ENCODE measurements around the gene FGG.

The FGG gene

DNA sequence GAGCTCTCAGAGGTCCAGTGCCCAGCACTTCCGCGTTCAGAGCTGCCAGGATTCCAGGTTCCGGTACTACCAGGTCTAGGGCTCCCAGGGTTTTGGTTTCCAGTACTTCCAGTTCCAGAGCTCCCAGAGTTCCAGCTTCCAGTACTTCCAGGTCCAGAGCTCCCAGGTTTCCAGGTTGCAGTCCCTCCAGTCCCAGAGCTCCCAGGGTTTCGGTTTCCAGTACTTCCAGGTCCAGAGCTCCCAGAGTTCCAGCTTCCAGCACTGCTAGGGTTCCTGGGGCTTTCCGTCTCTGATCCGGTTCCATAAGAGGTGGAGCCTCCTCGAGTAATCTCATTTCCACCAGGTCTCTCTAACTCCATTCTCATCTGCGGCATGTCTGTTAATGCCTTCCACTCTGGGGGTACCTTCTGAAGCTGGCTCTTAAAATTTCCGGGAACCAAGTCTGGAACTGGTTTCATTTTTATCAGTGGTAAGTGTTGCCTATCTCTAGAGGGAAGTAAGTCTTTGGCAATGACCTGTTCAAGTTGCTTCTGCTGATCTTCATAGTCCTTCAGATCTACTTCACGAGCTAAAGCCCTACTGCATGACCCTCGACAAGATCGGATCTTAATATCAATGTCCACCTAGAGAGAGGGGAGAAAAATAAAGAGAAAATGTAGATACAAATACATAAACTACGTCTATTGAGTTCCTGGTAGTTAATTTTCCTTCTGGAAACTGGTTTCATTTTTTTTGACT lies 26.0 kb downstream of the FGG start:
- no peak for DNase-seq

GRCh38 chr4:154585369-154586018 lies 27.0 kb downstream of the FGG start:
- no peak for DNase-seq

DNA sequence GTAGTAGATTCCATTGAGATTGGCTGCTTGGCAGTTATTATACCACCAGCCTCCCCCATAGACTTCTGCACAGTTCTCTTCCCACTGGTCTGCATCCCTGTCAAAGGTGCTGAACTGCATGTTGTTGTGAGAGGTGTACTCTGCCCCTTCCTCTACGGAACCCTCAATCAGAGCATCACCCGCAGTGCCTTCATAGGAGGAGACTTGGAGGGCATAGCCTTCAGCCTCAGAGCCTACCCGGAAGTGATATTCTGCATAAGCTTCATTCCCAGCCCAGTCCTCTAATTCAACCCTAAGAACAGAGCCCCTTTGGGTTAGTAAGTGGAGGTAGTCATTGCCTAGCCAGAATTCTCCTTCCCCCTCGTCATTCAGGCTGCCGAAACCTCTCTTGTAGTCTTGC lies 28.2 kb downstream of the FGG start:
- no peak for DNase-seq

DNA sequence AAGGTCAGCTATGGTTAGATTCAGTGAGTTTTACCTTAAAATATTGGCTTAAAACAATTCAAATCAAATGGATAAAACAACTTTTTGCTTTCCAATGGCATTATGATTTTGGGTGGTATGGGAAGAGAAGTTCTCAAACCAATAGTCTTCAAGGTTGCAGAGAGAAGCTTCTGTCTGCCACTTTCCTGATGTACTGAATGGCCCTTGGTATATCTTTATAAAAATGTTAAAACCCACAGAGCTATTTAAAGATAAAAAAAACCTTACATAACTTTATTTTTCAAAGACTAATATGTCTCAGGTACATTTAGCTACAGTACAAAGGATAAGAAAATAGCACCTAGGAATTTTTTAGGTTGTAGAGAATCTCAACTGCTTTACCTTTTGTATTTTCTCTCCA lies 28.8 kb downstream of the FGG start:
- DNase-seq: no peak

DNA sequence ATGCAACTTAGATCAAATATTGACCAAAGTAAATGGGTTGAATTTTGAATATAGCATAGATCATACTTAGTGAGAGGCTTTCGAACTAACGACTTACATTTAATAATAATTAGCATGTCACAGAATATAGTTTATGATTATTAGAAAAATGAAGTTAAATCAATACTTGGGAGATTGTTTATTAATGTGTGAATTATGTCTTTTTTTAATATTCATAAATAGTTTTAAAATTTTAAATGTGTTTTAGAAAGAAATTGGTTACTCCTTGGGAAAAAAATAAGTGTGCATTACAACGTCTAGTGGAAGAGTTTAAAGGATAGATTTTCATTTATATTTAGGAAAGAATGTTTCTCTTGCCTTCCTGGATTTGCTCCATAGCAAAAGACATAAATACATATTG lies 29.2 kb downstream of the FGG start:
- DNase-seq: no peak

DNA sequence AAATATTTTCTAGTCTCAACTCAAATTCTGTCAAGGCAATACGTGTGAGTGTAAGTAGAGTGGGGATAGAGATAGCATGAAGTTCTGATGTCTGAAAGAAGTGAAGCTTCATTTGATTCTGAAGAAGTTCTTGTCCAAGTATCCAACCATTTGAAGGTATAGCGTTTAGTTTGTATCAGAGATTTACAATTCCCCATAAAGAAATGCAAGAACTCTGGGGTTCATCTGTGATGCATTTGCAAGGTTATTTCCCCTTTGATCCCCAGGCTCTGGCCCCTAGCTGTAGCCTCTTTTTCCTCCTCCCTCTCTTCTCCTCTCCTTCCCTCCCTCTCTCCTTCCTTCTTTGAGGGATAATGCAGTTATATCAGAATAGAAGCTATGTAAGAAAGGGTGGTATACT lies 29.7 kb downstream of the FGG start:
- DNase-seq: no peak

DNA sequence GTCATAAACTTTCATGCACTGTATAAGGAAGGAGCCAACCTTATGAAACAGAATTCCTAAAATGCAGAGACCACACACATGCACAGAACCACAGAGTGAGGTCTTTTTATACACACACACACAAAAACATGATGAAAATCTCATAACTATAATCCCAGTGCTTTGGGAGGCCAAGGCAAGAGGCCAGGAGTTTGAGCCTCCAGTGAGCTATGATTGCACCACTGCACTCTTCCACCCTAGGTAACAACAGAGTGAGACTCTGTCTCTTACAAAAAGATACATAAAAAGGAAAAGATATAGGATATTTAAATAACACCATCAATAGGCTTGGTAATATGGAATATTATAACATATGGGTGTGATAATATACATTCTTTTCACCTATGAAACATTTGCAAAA lies 32.5 kb downstream of the FGG start:
- DNase-seq: no peak

DNA sequence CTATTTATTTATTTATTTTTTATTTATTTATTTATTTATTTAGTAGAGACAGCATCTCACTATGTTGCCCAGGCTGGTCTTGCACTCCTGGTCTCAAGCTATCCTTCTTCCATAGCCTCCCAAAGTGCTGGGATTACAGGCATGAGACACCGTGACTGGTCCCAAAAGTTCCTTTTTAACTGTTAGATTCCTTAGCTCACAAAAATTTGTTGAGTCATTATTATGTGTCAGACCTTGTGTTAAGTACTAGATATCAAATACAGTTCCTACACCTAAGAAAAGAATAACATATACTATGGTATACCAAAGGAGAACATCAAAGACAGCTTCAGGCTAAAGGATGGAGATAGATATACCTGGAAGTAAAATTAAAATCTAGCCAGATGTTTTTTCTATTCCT lies 33.5 kb downstream of the FGG start:
- no peak for DNase-seq

- DNase-seq: no peak
These were observed 35.1 kb downstream of the FGG start for GRCh38 chr4:154577324-154577723.

GRCh38 chr4:154574311-154574710 lies 38.1 kb downstream of the FGG start:
- no peak for DNase-seq

DNA sequence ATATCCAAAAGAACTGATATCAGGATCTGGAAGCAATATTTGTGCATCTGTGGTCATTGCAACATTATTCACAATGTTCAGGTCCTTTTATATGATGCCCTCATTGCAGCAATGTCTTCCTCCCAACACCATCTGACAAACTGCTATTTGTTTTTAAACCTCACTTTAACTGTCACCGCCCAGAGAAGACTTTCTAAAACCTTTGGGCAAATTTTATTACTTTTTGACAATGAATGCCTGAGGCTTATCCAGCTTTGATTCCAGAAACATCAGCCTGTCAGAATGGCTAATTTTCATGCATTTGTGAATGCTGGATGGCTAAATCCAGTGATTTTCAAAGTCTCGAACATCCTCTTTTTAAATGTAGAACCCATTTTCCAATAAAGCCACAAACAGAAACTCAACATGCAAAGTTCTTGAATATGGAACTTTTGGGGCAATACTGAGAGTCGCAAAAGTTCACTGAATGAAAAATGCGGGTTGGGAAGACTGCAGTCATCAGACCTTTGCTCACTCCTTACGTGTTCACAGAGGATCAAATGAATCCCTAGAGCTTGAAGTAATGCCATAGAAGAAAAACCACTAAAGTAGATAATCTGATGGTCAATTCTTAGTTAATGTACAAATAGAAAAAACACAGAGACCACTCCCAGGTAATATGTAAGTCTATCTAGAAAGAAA lies 39.1 kb downstream of the FGG start:
- DNase-seq: no peak

- DNase-seq: no peak
These were observed 42.9 kb downstream of the FGG start for GRCh38 chr4:154569584-154569983.

- DNase-seq: no peak
These were observed 43.4 kb downstream of the FGG start for GRCh38 chr4:154569028-154569427.

- no peak for DNase-seq
These were observed 45.7 kb downstream of the FGG start for GRCh38 chr4:154566639-154567204.

GRCh38 chr4:154565704-154566103 lies 46.8 kb downstream of the FGG start:
- no peak for DNase-seq

DNA sequence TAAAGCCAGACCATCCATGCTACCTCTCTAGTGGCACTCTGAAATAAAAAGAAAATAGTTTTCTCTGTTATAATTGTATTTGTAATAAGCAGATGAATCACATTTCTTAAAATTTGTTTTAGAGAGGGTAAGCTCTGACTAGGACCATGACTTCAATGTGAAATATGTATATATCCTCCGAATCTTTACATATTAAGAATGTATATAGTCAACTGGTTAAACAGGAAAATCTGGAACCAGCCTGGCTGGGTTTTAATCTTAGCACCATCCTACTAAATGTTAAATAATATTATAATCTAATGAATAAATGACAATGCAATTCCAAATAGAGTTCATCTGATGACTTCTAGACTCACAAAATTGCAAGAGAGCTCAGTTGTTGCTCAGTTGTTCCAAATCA lies 48.1 kb downstream of the FGG start:
- no peak for DNase-seq

DNA sequence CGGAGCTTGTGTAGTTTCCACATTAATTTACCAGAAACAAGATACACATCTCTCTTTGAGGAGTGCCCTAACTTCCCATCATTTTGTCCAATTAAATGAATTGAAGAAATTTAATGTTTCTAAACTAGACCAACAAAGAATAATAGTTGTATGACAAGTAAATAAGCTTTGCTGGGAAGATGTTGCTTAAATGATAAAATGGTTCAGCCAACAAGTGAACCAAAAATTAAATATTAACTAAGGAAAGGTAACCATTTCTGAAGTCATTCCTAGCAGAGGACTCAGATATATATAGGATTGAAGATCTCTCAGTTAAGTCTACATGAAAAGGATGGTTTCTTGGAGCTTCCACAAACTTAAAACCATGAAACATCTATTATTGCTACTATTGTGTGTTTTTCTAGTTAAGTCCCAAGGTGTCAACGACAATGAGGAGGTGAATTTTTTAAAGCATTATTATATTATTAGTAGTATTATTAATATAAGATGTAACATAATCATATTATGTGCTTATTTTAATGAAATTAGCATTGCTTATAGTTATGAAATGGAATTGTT lies 49.7 kb downstream of the FGG start, which contains the start of gene FGB:
Gene FGB, plus strand, starts transcription at position 315 of the 558 bp plus-strand sequence. Its CDS starts 8 bp downstream, at position 323.
- no peak for DNase-seq

- no peak for DNase-seq
These were observed 51.6 kb downstream of the FGG start for GRCh38 chr4:154560824-154561231.

DNA sequence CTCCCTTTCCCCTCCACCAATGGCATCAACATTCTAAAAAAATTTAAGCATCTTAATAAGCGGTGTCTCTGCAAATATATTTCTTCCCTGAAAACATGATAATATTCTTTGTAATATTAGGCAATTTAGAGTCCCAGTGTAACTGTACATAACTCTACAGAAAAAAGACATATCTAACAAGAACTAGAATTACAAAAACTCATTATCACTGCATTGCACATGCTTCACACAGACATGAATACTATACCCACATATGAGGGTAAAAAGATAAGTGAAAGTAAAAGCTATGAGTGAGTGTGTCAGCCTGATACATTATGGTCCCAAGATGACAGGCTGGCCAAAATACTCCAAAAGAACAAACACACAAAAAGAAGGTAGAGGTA lies 52.0 kb downstream of the FGG start:
- no peak for DNase-seq

DNA sequence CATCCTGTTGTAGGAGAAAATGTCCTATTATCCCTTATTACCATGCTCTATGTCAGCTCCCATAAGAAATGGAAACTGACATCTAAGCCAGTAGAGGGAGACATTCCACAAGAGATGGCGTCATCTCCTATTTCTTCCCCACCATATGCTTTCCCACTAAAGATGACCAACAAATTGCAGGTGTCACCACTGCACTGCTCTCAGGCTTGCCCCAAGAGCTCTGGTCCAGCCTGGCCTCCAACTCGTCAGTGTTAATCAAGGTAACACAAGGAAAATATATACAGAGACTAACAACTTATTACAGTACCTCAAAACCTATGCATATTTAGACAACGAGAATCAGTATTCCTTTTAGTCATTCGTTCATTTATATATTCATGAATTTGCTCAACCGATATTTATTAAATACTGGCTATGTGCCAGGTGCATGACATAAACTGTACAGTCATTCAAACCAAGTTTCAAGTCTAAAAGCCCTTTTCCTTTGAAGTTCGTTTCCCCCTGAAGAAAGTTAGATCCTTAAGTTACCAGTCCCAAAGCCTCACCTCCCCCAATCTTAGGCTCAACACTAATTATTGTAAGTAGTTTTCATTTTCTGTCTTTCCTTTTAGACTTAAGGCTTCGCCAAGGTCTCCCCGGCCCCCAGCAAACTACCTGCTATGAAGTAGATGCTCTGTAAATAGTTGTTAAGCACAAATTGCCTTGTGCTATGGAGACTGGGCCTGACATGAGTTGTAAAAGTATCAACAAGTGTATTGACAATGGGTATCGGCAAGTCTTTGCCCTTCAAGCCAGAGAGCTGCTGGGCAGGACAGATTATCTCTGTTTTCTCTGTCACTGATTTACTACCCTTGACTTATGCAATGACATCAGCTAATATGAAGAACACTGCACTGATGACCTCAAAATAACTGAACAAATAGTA lies 52.7 kb downstream of the FGG start:
- peak in 3 of 56 donors; percentile 1 to 5 (median 2) for DNase-seq

DNA sequence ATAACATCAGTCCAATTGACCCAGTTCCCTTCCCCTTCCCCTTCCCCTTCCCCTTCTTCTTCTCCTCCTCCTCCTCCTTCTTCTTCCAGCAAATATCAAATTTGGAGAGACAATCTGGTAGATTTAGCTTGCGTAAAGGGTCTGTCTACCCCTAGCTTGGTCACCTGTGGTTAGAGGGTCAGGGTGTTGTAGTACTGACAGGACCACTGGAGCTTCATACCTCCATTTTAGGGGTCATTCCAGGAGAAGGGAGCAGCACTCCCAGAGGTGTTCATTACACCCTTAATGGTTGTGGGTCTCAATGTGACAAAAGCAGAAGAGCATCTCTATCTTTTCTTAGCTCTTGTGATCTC lies 53.3 kb downstream of the FGG start:
- DNase-seq: no peak
